Stimulated activated CD8-positive, alpha-beta memory T cell treated with anti-CD3 and anti-CD28 coated beads, Interleukin-12 subunit alpha, Interleukin-12 subunit beta, amount 100 ng/mL, for 24 hours (primary cell): ENCODE results near the gene FAM163A.

Experiments used
- DNase-seq: peaks from one replicate; pipeline ENCODE4 v3.0.0-alpha.2; 2020; ENCODE audit errors: extremely low read depth

FAM163A gene

DNA sequence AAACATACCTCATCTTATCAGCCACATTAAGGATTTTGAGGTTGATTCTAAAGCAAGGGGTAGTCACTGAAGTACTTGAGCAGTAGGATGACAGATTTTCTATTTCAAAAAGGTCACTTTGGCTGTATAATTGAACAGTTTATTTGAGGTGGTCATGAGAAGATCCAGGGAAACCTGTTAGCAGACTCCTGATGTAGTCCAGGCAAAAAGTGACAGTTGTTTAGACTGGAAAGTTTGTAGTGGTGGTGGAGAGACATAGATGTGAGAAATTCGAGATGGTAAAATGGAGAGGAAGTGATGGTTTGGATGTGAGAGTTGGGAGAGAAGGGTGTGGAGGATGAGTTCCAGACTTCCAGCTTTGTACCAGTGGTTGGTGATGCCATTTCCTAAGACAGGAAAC is 7.5 kb downstream of the FAM163A start:
- DNase-seq, result no peak

DNA sequence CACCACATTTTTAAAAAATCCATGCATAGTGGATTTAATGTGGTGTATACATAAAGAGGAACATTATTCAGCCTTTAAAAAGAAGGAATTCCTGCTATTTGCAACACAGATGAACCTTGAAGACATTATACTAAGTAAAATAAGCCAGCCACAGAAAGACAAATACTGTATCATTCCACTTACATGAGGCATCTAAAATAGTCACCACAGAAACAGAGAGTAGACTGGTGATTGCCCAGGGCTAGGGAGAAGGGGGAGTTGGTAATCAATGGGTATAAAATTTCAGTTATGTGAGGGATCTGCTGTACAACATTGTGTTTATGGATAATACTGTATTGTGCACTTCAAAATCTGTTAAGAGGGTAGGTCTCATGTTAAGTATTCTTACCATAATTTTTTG is 10.0 kb downstream of the FAM163A start:
- DNase-seq, result no peak

DNA sequence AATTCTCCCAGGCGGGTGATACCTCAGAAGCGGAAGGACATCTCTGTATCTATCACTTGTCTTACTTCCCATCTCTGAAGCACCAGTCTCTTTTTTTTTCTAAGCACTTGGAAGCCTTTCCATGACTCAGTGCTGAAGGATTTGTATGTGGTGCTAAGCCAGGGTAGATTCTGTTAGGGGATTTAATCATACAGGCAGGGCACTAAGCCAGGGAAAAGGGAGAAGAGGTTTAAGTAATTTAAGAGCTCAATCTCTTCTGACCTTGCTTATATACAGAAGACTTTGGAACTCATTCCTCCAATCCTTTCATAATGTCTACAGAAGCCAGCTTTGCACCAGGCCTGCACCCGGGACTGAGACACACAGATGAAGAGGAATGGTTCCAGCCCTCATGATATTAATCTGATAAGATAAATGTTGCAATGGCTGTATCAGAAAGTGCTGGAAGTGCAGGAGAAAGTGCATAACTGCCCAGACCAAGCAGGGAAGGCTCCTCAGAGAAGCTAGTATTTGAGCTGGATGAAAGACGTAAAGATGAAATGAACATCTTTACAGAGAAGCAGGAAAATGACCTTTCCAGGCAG is 11.0 kb downstream of the FAM163A start:
- no peak for DNase-seq

DNA sequence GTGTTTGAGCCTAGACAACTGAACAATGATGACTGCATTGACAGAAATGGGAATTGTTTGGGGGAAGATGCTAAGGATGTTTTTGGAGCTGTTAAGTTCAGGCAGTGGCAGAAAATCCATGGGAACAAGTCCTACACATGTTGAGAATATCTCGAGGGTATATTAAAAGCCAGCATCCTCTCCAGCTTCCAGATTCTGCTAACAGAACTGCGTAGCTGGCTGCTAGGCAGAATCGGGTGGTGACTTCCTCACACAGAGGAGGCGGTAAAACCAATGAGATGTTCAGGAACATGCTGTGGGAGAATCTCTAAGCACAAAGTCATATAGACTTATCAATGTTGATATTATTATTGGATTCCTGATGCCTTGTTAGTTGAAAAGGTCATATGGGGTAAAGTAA is 14.8 kb downstream of the FAM163A start:
- DNase-seq, result no peak

DNA sequence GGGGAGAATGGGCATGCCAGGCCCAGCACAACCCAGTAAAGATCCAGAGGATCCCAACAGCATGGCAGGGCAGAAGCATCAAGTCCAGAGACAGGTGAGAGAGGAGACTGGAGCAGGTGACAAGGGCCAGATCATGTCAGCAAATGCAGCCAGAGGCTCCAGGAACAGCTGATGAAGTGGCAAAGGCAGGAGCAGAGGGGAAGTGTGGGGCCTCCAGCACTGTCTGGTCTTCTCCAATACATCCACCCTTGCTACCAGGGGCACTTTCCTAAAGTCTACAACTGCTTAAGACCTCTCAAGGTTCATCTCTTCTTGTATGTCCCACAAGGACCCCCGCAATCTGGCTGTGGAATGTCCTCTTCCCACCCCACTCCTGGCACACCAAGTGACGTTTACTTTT is 17.4 kb downstream of the FAM163A start:
- no peak for DNase-seq

DNA sequence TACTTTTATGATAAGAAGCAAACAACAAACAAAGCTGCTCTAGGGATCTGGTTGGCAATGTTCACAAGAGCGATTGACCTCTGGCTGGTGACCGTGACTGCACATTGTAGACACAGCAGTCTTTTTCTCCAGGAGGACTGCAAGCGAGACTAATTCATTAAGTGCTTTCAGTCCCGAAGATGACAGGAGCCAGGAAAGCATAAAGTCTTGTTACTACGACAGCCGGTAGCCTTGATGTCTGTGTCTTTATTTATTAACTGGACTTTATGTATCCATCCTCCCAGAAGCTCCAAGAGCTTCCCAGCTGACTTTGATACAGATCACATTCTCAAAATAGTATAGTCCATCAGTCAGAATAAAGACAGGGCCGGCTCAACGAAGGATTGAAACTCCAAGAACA is 18.2 kb downstream of the FAM163A start:
- DNase-seq, result no peak

- DNase-seq, result no peak
Observed at GRCh38 chr1:179761846-179762640, 19.0 kb downstream of the FAM163A start.

DNA sequence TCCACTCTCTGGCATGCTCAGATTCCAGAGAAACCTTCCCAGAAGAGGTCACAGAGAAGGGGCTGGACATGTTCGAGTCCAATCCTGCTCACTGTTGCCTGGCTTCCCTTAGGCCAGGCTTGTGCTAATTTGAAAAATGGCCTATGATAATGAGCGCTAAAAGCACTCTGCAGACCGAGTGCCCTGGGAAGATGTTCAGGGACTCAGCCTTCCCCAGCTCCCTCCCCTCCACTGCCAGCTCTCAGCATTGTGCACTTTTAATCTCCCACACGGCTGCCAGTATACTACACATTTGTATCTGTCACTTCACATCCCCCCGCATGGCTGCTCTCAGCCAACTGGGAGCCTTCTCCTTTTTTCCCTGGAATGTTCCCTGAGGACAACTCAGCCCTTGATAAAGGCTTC is 24.1 kb downstream of the FAM163A start:
- no peak for DNase-seq

- no peak for DNase-seq
Observed at GRCh38 chr1:179767996-179768395, 24.9 kb downstream of the FAM163A start.

DNA sequence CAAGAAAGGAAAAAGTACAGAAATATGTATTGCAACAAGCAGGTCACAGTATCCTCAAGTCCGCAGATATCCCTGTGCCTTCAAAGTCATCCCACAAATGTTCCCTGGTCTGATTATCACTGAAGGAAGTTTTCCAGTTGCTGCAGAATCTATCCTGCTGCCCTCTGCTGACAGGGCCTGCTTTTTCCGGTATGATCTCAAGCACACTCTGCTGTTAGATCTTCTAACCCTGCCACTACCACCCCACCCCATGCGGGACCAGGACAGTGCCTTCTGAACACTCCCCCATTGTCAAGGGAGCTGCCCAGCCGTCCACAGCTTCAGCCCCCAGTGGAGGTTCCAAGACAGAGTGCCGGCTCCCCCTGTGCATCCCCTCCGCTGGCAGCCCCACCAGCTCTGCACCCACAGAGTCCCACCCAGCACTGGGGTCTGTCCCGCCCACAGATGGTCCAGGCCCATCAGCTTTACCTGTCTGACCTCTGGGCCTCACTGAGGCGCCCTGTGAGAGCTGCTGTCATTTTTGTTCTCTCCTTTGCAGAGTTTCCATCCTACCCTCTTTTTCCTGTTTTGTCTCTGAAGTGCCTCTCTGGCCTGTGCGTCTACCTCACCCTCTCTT is 27.9 kb downstream of the FAM163A start:
- no peak for DNase-seq

DNA sequence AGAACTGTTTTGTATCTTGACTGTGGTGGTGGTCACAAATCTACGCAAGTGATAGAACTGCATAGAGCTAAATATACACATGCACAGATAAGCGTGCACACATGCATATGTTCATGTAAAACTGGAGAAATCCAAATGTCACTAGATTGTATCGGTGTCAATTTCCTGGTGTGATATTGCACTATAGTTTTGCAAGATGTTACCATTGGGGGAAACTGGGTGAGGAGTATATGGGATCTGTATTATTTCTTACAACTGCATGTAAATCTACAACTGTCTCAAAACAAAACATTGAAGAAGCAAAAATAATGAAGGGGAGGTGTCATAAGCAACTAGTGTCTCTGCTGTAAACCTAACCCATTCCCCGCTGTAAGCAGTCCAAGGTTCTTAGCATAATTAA is 30.2 kb downstream of the FAM163A start:
- no peak for DNase-seq

DNA sequence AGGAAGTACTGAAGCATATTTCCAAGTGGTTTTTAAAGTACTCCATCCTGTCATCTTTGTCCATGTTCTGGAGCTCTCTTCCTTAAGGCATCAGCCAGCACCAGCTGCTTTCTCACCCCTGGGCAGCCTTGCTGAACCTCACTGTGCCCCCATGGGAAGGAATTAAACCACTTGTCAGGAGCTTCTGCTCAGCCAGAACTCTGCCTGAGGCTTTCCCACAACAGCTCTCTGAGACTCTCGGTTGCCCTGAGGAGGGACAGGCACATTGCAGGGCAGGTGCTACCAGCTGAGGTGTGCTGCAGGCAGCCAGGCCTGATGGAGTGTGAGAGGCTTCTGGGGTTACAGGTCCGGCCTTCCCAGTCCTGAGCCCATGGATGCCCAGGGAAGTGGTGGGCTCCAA is 30.9 kb downstream of the FAM163A start:
- DNase-seq, result no peak

- no peak for DNase-seq
Observed at GRCh38 chr1:179774566-179774965, 31.5 kb downstream of the FAM163A start.

- no peak for DNase-seq
Observed at GRCh38 chr1:179775009-179775408, 31.9 kb downstream of the FAM163A start.

DNA sequence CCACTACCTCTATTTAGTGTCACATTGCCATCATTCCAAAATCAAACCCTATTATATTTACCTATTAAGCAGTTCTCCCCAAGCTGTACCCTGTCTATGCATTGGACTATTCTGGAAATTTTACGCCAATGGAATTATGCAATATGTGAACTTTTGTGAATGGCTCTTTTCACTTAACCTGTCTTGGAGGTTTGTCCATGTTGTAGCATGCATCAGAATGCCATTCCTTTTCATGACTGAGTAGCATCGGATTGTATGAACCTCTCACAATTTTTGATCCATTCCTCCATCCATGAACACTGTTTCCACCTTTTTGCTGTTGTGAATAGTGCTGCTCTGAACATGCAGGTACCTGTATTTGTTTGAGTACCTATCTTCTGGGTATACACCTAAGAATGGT is 33.7 kb downstream of the FAM163A start:
- DNase-seq, result no peak

DNA sequence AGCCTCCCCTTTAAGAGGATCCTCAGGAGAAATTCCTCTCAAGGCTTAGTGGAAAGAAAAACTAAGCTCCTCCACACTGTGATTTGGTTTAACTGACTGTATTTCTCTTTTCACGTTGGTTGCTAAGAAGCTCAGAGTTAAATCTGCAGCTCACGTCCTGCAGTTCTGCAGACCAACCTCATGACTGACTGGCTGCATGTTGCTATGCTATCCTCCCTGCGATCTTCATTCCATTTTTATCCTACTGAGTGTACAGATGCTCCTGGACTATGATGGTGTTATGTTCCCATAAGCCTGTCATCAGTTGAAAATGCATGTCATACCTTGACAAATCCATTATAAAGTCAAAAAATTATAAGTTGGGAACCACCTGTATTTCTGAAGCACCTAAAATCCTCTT is 34.6 kb downstream of the FAM163A start:
- DNase-seq, result no peak

DNA sequence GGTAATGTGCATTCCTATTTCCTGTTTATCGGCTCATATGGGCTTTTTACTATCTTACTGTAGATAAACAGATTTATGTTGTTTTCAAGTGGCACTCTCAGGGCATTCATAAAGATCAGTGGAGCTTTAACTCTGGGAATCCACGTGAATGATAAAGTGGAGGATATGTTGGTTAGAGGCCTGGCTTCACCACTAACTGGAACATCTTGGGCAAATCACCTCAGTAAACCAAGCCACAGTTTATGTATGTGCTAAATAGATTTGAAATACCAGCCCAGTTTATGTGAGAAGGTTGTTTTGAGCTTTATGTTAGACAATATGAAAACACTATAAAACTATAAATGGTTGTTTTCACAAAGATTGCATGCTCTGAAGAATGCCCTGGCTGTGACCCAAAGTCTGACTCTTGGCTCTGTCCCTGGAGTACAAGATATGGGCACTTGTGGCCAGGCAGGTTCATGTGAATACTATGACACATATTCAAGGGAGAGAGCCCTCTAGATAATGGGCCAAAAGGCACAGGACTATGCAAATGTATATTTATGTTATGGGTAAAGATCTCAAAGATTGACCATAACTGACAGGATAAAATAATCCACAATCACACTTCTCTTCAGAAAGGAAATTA is 36.7 kb downstream of the FAM163A start:
- DNase-seq, result no peak

DNA sequence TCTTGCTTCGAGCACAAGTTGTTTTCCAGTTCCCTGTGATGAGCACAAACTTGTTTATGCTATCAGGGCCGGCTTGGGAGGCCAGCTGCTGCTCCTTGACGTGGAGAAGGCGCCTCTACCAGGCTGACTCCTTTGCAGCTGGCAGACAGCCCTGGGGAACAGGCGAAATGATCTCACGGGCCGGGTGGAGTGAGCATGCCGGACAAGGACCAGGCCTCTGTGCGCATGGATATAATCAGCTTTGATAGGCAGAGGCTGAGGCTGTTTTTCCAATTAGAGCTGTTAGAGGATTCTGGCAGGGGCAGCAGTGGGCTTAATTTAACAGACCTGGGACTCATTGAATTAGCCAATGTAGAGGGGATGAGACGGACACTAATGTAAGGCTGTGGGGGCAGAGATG is 38.9 kb downstream of the FAM163A start:
- no peak for DNase-seq

DNA sequence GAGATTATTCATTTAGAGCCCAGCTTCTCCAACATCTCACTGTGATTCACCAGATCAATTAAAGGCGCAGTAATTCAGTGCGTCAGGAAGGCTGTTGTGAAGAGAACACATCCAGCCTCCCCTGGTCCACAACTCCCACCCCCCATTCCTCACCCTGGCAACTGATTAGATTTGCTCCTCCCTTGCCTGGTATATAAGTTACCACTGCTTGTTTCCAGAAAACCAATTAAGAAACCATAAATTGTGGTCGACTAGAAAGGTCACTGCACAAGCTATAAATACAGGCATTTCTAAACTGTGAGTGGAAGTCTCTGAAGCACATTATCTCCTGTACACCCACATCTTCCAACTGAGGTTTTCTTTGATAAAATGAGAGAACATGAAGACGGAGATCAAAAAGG is 41.9 kb downstream of the FAM163A start:
- no peak for DNase-seq

DNA sequence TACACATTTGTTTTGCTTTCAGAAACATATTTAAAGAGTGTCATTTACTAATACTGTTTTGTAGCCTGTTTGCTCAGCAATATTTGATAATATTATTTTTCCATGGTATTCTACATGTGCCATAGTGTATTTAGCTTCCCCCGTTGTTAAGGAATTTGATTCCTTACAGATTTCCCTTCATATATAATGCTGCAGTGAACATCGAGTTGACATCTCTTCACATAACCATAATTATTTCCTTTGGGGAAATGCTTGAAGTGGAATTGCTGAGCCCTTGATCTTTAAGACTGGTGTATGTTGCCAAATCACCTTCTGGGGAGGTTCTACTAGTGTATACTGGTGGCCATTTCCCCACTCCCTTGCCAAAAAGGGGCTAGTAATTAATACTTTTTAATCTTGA is 42.6 kb downstream of the FAM163A start:
- DNase-seq, result no peak

DNA sequence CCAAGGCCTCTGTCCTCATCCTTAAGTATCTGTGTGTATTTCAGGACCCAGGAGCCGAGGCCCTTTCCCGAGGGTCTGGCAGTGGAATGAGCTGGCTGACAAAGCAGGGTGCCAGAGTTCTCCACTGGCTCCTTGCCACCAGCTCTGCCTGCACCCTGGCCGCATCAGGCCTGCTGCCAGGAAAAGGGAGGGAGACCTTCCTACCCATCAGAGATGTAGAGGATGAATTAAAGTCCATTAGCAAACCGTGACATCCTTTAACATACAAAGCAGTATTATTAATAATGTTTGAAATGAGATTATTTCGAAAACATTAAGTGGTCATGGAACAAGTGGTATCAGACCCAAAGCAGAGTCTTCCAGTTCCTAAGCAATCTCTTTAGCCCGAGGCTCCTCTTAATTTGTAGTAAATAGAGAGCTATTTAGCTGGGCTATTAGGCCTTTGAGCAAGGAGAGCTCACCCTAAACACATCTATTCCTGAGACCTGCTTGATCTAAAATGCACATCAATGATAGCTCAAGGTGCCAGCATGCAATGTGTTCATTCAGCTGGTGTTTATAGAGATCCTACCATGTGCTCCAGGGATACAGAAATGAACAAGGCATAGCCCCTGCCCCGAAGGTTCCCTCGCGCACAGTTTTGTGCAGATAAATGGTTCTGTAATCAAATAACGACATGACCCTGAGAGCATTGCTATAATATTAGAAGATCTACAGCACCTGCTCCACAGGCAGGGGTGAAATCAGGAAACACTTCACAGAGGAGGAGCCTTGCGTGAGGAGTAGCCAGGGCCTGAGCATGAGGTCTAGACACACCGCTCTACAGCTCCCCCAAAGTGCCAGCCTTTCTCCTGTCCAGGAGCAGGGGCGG is 44.0 kb downstream of the FAM163A start:
- no peak for DNase-seq

DNA sequence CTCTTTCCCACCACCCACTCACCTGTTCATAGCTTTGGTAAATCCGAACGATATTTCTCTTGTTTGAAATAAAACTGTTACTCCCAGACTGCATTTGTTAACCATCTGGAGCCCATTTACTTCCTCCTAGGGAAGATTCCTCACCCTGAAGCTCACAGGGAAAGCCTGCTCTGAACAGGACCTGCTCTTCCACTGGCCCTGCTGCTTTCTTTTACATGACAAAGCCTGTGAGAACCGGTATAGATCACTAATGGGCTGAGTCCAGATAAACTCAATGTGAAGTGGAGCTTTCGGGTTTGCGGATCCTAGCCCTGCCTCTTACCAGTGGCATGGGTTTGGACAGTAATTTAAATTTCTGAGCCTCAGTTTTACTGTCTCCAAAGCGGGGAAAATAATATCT is 45.2 kb downstream of the FAM163A start:
- DNase-seq, result no peak
